GM13977 (cell line): ENCODE data around the gene KCNA10.

Experiments
- DNase-seq: peaks from one replicate; pipeline ENCODE4 v3.0.0; 2012; ENCODE audit warnings: low spot score
- CTCF ChIP-seq: IDR thresholded peaks from 2 replicates; pipeline ENCODE4 v1.5.1; 2012; ENCODE audit warnings: mild to moderate bottlenecking, control low read depth; ENCODE audit not compliant: insufficient read depth; ENCODE audit errors: extremely low read depth, missing control alignments
- in situ Hi-C: fragments of 300-500 bp; cut with MboI; formaldehyde crosslinking; loops from one replicate; pipeline ENCODE4 v1.12.0; 2022; ENCODE audit warnings: low sequenced_read_pairs, low pct_unique_long_range_greater_than_20kb, mixed read lengths, inconsistent platforms; ENCODE audit not compliant: unreplicated experiment

The KCNA10 gene

GRCh38 chr1:110485725-110486124 is 33.2 kb downstream of the KCNA10 start:
- in situ Hi-C loops, result no loop called here
- DNase-seq, result no peak
- TF ChIP-seq CTCF, result no peak

GRCh38 chr1:110484801-110485200 is 34.2 kb downstream of the KCNA10 start:
- TF ChIP-seq CTCF, result no peak
- in situ Hi-C loops, result no loop called here
- DNase-seq, result no peak

- TF ChIP-seq CTCF, result no peak
- DNase-seq, result no peak
- in situ Hi-C loops, result no loop called here
Measured at GRCh38 chr1:110483308-110483685, 35.7 kb downstream of the KCNA10 start.

GRCh38 chr1:110482662-110483307 is 36.2 kb downstream of the KCNA10 start:
- in situ Hi-C loops, result no loop called here
- TF ChIP-seq CTCF, result no peak
- DNase-seq, result no peak

GRCh38 chr1:110481968-110482623 is 36.9 kb downstream of the KCNA10 start:
- no peak for DNase-seq
- TF ChIP-seq CTCF, result no peak
- in situ Hi-C loops, result no loop called here

- no peak for DNase-seq
- no peak for TF ChIP-seq CTCF
- in situ Hi-C loops, result no loop called here
Measured at GRCh38 chr1:110480356-110481096, 38.4 kb downstream of the KCNA10 start.
